ENCODE results near the gene ACVRL1. TPM values are rescaled to one million over a fixed set of nuclear protein-coding genes. Genes with fewer than 3 reads are reported as not detected.

ACVRL1 gene
- total and polyA plus RNA-seq, 2 donors: 8.9 to 14.9 TPM

- DNase-seq (ENCODE audit: low read depth in 6 of 9, low spot score in 9 of 9): no peak
- H3K27me3 ChIP-seq (ENCODE audit: control insufficient read depth in 2 of 2, insufficient read depth in 1 of 2, low read length in 1 of 2): peaks cover 20 to 43% of the 10 kb centered on the region in 2 donors
- no peak overlapping the region for H3K27ac ChIP-seq (ENCODE audit: low read depth in 1 of 2, low read length in 1 of 2)
- peaks cover 0 to 5% of the 10 kb centered on the region in 2 donors for H3K4me1 ChIP-seq (ENCODE audit: control insufficient read depth in 2 of 2, insufficient read depth in 2 of 2, low read length in 2 of 2)
- H3K4me3 ChIP-seq (ENCODE audit: low read length in 2 of 2): no peak overlapping the region
- no peaks in the 10 kb centered on the region for H3K9me3 ChIP-seq (ENCODE audit: control insufficient read depth in 2 of 2, insufficient read depth in 1 of 2, low read length in 1 of 2)
- no peaks in the 10 kb centered on the region for H3K36me3 ChIP-seq (ENCODE audit: control insufficient read depth in 2 of 2, insufficient read depth in 2 of 2, low read length in 1 of 2)
- 94% methylated on average over 6 of the region's 6 CpGs for WGBS
Observed at GRCh38 chr12:51911307-51911706, 4.0 kb downstream of the ACVRL1 start.

GRCh38 chr12:51911788-51912711 is 4.7 kb downstream of the ACVRL1 start:
- Histone ChIP-seq H3K4me1 (ENCODE audit: control insufficient read depth in 2 of 2, insufficient read depth in 2 of 2, low read length in 2 of 2) (no peaks in the 10 kb centered on the region), H3K9me3 (ENCODE audit: control insufficient read depth in 2 of 2, insufficient read depth in 1 of 2, low read length in 1 of 2) (no peaks in the 10 kb centered on the region), H3K4me3 (ENCODE audit: low read length in 2 of 2) (no peak overlapping the region), H3K27me3 (ENCODE audit: control insufficient read depth in 2 of 2, insufficient read depth in 1 of 2, low read length in 1 of 2) (peaks cover 12 to 35% of the 10 kb centered on the region in 2 donors), H3K27ac (ENCODE audit: low read depth in 1 of 2, low read length in 1 of 2) (no peak overlapping the region), H3K36me3 (ENCODE audit: control insufficient read depth in 2 of 2, insufficient read depth in 2 of 2, low read length in 1 of 2) (no peaks in the 10 kb centered on the region)
- WGBS: 77% methylated on average over 8 of the region's 8 CpGs
- DNase-seq (ENCODE audit: low read depth in 6 of 9, low spot score in 9 of 9): no peak

- 95% methylated on average over 30 of the region's 30 CpGs for WGBS
- Histone ChIP-seq H3K27ac (ENCODE audit: low read depth in 1 of 2, low read length in 1 of 2) (no peak overlapping the region), H3K4me3 (ENCODE audit: low read length in 2 of 2) (no peak overlapping the region), H3K36me3 (ENCODE audit: control insufficient read depth in 2 of 2, insufficient read depth in 2 of 2, low read length in 1 of 2) (no peaks in the 10 kb centered on the region), H3K27me3 (ENCODE audit: control insufficient read depth in 2 of 2, insufficient read depth in 1 of 2, low read length in 1 of 2) (peaks cover 0 to 22% of the 10 kb centered on the region in 2 donors), H3K4me1 (ENCODE audit: control insufficient read depth in 2 of 2, insufficient read depth in 2 of 2, low read length in 2 of 2) (no peaks in the 10 kb centered on the region), H3K9me3 (ENCODE audit: control insufficient read depth in 2 of 2, insufficient read depth in 1 of 2, low read length in 1 of 2) (no peaks in the 10 kb centered on the region)
- no peak for DNase-seq (ENCODE audit: low read depth in 6 of 9, low spot score in 9 of 9)
Observed at GRCh38 chr12:51913071-51914033, 6.0 kb downstream of the ACVRL1 start.

DNA sequence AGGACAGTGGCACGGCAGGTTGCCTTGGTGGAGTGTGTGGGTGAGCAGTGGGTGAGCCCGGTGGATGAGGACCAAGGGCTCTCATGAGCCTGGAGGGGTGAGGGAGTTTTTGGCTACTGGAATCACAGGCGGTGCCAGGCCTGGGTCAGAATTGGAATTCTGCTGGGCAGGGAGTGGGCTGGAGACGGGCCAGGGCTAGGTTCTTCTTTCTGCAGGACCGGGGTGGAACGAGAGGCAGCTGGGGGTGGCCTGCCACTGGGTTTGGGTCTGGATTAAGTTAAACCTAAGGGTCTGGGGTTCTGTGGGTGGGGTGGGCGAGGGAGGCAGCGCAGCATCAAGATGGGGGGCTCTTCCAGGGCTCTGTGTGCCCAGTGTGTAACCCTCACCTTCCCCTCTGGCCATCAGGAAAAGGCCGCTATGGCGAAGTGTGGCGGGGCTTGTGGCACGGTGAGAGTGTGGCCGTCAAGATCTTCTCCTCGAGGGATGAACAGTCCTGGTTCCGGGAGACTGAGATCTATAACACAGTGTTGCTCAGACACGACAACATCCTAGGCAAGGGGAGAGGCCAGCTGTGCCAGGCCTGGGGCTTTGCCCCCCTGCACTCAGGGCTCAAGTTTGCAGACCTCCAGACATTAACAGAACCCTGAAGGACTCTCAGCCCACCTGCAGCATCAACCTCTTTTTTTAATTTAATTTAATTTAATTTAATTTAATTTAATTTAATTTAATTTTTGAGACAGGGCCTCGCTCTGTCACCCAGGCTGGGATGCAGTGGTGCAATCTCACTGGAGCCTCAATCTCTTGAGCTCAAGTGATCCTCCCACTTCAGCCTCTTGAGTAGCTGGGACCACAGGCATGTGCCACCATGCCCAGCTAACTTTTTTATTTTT is 7.0 kb downstream of the ACVRL1 start:
- H3K27me3 ChIP-seq (ENCODE audit: control insufficient read depth in 2 of 2, insufficient read depth in 1 of 2, low read length in 1 of 2): peaks cover 0 to 13% of the 10 kb centered on the region in 2 donors
- no peak for DNase-seq (ENCODE audit: low read depth in 6 of 9, low spot score in 9 of 9)
- WGBS: 96% methylated on average over 17 of the region's 17 CpGs
- H3K4me1 ChIP-seq (ENCODE audit: control insufficient read depth in 2 of 2, insufficient read depth in 2 of 2, low read length in 2 of 2): no peaks in the 10 kb centered on the region
- no peaks in the 10 kb centered on the region for H3K36me3 ChIP-seq (ENCODE audit: control insufficient read depth in 2 of 2, insufficient read depth in 2 of 2, low read length in 1 of 2)
- no peak overlapping the region for H3K27ac ChIP-seq (ENCODE audit: low read depth in 1 of 2, low read length in 1 of 2)
- H3K4me3 ChIP-seq (ENCODE audit: low read length in 2 of 2): no peak overlapping the region
- no peaks in the 10 kb centered on the region for H3K9me3 ChIP-seq (ENCODE audit: control insufficient read depth in 2 of 2, insufficient read depth in 1 of 2, low read length in 1 of 2)

DNA sequence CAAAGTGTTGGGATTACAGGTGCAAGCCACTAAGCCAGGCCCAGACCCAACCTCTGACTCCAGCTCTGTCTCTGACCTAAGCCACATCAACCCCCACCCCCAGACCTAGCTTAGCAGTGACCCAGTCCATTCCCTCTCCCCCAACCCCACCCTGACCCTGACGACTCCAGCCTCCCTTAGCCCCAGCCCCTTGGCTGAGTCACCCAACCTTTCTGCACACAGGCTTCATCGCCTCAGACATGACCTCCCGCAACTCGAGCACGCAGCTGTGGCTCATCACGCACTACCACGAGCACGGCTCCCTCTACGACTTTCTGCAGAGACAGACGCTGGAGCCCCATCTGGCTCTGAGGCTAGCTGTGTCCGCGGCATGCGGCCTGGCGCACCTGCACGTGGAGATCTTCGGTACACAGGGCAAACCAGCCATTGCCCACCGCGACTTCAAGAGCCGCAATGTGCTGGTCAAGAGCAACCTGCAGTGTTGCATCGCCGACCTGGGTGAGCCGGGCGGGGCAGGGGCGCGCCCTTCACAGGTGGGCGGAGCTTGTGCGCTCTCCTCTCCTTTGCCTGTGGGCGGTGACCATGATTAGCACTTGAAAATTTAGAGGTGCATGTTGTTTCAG is 7.8 kb downstream of the ACVRL1 start:
- WGBS: 95% methylated on average over 28 of the region's 28 CpGs

GRCh38 chr12:51915951-51916350 is 8.6 kb downstream of the ACVRL1 start:
- no peaks in the 10 kb centered on the region for H3K4me1 ChIP-seq (ENCODE audit: control insufficient read depth in 2 of 2, insufficient read depth in 2 of 2, low read length in 2 of 2)
- peaks cover 0 to 3% of the 10 kb centered on the region in 2 donors for H3K27me3 ChIP-seq (ENCODE audit: control insufficient read depth in 2 of 2, insufficient read depth in 1 of 2, low read length in 1 of 2)
- DNase-seq (ENCODE audit: low read depth in 6 of 9, low spot score in 9 of 9): no peak
- 98% methylated on average over 11 of the region's 11 CpGs for WGBS
- H3K4me3 ChIP-seq (ENCODE audit: low read length in 2 of 2): no peak overlapping the region
- H3K27ac ChIP-seq (ENCODE audit: low read depth in 1 of 2, low read length in 1 of 2): no peak overlapping the region
- H3K36me3 ChIP-seq (ENCODE audit: control insufficient read depth in 2 of 2, insufficient read depth in 2 of 2, low read length in 1 of 2): no peaks in the 10 kb centered on the region
- H3K9me3 ChIP-seq (ENCODE audit: control insufficient read depth in 2 of 2, insufficient read depth in 1 of 2, low read length in 1 of 2): no peaks in the 10 kb centered on the region

More for the DNA sequence above, 7.8 kb downstream of the ACVRL1 start:
- no peak for DNase-seq (ENCODE audit: low read depth in 6 of 9, low spot score in 9 of 9)
- no peak overlapping the region for H3K4me3 ChIP-seq (ENCODE audit: low read length in 2 of 2)
- no peaks in the 10 kb centered on the region for H3K36me3 ChIP-seq (ENCODE audit: control insufficient read depth in 2 of 2, insufficient read depth in 2 of 2, low read length in 1 of 2)
- H3K27ac ChIP-seq (ENCODE audit: low read depth in 1 of 2, low read length in 1 of 2): no peak overlapping the region
- no peaks in the 10 kb centered on the region for H3K9me3 ChIP-seq (ENCODE audit: control insufficient read depth in 2 of 2, insufficient read depth in 1 of 2, low read length in 1 of 2)
- no peaks in the 10 kb centered on the region for H3K4me1 ChIP-seq (ENCODE audit: control insufficient read depth in 2 of 2, insufficient read depth in 2 of 2, low read length in 2 of 2)
- H3K27me3 ChIP-seq (ENCODE audit: control insufficient read depth in 2 of 2, insufficient read depth in 1 of 2, low read length in 1 of 2): peaks cover 0 to 10% of the 10 kb centered on the region in 2 donors

- Histone ChIP-seq H3K27ac (ENCODE audit: low read depth in 1 of 2, low read length in 1 of 2) (no peak overlapping the region), H3K9me3 (ENCODE audit: control insufficient read depth in 2 of 2, insufficient read depth in 1 of 2, low read length in 1 of 2) (no peaks in the 10 kb centered on the region), H3K36me3 (ENCODE audit: control insufficient read depth in 2 of 2, insufficient read depth in 2 of 2, low read length in 1 of 2) (no peaks in the 10 kb centered on the region), H3K27me3 (ENCODE audit: control insufficient read depth in 2 of 2, insufficient read depth in 1 of 2, low read length in 1 of 2) (no peaks in the 10 kb centered on the region), H3K4me1 (ENCODE audit: control insufficient read depth in 2 of 2, insufficient read depth in 2 of 2, low read length in 2 of 2) (no peaks in the 10 kb centered on the region), H3K4me3 (ENCODE audit: low read length in 2 of 2) (no peak overlapping the region)
- 97% methylated on average over 10 of the region's 10 CpGs for WGBS
- no peak for DNase-seq (ENCODE audit: low read depth in 6 of 9, low spot score in 9 of 9)
Observed at GRCh38 chr12:51917041-51917590, 9.8 kb downstream of the ACVRL1 start.

Data from thymus (tissue), 11 donors.